AG04450 (cell line): ENCODE results near the gene DNAAF9. TPM values are rescaled to one million over a fixed set of nuclear protein-coding genes. Genes with fewer than 3 reads are reported as not detected.

Experiments used
- CTCF ChIA-PET: fragments of 300-600, 350-600 bp; formaldehyde crosslinking; extraction: SDS; loops from one replicate; lab custom pipeline; 2022; ENCODE audit warnings: antibody characterized with exemption, inconsistent platforms; lab: Charles Lee
- POLR2A ChIA-PET: fragments of 350-600 bp; formaldehyde crosslinking; extraction: SDS; loops from one replicate; lab custom pipeline; 2021; ENCODE audit warnings: antibody characterized with exemption, inconsistent platforms; lab: Yijun Ruan, JAX
- DNase-seq: peaks from one replicate; pipeline ENCODE4 v3.0.0-alpha.2; 2011; ENCODE audit warnings: low read depth, low spot score
- H3K27ac ChIP-seq: one replicate; pipeline ENCODE4 v1.5.1; 2012; ENCODE audit warnings: low read depth, low read length, control low read depth
- H3K27me3 ChIP-seq: one replicate; pipeline ENCODE4 v1.6.0; 2012; ENCODE audit warnings: low read length; ENCODE audit not compliant: control insufficient read depth, insufficient read depth
- H3K4me3 ChIP-seq: 2 replicates; pipeline ENCODE4 v1.5.1; 2011; ENCODE audit warnings: mild to moderate bottlenecking, low read depth, low read length, control low read depth
- H3K9me3 ChIP-seq: 2 replicates; pipeline ENCODE4 v1.5.1; 2012; ENCODE audit warnings: low read length; ENCODE audit not compliant: control insufficient read depth, insufficient read depth
- polyA plus RNA-seq: library from polyadenylated mRNA; depleted of rRNA; stranded (reverse); fragments of >200 nt; gene quantifications from 2 replicates; pipeline ENCODE4 v1.2.3, GENCODE V29; 2011
- TF ChIP-seq, protein P1 (sequence below): IDR thresholded peaks from 2 replicates; pipeline ENCODE4 v1.5.1; 2011; ENCODE audit warnings: low read depth, low read length, control low read depth, inconsistent platforms

Gene DNAAF9
- polyA plus RNA-seq, 1 experiment = 15.0 TPM

DNA sequence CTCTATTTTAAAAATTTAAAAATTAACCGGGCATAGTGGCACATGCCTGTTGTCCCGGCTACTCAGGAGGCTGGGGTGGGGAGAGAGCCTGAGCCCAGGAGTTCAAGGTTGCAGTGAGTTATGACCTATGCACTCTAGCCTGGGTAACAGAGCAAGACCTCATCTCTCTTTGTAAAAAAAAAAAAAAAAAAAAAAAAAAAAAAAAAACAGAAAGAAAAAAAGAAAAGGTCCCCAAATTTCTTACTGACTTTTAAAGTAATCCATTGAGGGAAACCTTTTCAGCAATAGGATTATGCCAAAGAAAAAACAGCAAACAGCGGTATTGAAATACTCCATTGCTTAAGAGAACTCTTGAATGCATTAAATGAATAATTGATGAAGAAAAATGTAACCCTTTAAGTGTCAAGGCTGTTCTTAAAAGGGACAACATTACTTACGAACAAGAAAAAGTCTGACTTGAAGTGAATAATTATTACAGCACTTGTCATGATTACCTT, 6.0 kb upstream of the DNAAF9 start:
- TF ChIP-seq, protein P1, sequence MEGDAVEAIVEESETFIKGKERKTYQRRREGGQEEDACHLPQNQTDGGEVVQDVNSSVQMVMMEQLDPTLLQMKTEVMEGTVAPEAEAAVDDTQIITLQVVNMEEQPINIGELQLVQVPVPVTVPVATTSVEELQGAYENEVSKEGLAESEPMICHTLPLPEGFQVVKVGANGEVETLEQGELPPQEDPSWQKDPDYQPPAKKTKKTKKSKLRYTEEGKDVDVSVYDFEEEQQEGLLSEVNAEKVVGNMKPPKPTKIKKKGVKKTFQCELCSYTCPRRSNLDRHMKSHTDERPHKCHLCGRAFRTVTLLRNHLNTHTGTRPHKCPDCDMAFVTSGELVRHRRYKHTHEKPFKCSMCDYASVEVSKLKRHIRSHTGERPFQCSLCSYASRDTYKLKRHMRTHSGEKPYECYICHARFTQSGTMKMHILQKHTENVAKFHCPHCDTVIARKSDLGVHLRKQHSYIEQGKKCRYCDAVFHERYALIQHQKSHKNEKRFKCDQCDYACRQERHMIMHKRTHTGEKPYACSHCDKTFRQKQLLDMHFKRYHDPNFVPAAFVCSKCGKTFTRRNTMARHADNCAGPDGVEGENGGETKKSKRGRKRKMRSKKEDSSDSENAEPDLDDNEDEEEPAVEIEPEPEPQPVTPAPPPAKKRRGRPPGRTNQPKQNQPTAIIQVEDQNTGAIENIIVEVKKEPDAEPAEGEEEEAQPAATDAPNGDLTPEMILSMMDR = no peak
- CTCF ChIA-PET = no interaction called here

DNA sequence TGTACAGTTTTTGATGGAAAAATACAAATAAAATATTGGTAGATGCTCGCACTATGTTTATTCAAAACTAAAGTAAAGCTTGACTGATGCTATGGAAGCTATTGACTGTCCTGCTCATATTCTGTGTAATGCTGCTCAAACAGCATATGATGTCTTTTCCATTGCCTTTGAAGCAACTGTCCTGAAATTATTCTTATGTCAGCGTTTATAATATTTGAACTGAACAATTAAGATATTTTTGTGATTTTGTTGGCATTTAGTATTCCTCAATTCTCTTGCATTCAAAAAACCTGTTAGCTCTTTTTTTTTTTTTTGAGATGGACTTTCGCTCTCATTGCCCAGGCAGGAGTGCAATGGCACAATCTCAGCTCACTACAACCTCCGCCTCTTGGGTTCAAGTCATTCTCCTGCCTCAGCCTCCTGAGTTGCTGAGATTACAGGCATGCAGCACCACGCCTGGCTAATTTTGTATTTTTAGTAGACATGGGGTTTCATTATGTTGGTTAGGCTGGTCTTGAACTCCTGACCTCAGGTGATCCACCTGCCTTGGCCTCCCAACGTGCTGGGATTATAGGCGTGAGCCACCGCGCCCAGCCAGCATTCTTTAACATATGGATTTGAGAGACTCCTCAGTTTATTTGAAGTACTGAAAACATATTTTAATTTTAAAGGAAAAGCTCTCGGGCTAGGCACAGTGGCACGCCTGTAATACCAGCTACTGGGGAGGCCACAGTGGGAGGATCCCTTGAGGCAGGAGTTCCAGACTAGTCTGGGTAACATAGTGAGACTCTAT, 5.3 kb upstream of the DNAAF9 start:
- POLR2A ChIA-PET = interaction anchor here (0.7 kb wide), 1 partner anchor 18 kb away, joined by 4 read pairs; no protein-coding TSS in a partner anchor
- Histone ChIP-seq H3K9me3 (no peaks in the 10 kb centered on the region), H3K27ac (no peak overlapping the region), H3K4me3 (no peak overlapping the region), H3K27me3 (peaks cover 16% of the 10 kb centered on the region)
- CTCF ChIA-PET = no interaction called here
- DNase-seq = no peak
- TF ChIP-seq, protein P1 = no peak

More for the DNA sequence above, 6.0 kb upstream of the DNAAF9 start:
- DNase-seq = no peak
- H3K4me3 ChIP-seq = no peak overlapping the region
- no peak overlapping the region for H3K27ac ChIP-seq
- no peaks in the 10 kb centered on the region for H3K9me3 ChIP-seq
- peaks cover 16% of the 10 kb centered on the region for H3K27me3 ChIP-seq
- POLR2A ChIA-PET = no interaction called here

DNA sequence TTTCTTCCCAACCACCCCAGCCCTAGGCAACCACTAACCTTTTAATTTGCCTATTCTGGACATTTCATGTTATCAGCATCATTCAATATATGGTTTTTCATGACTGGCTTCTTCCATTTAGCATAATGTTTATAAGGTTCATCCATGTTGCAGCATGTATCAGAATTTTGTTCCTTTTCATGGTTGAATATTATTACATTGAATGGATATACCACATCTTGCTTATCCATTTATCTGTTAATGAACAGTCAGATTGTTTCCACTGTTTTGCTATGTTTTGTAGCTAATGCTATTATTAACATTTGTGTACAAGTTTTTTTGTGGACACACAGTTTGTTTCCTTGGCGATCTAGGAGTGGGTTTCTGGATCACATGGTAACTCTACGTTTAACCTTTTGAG, 3.0 kb upstream of the DNAAF9 start:
- POLR2A ChIA-PET = no interaction called here
- H3K27ac ChIP-seq = no peak overlapping the region
- H3K9me3 ChIP-seq = no peaks in the 10 kb centered on the region
- no peak overlapping the region for H3K4me3 ChIP-seq
- peaks cover 7% of the 10 kb centered on the region for H3K27me3 ChIP-seq
- CTCF ChIA-PET = no interaction called here
- TF ChIP-seq, protein P1 = no peak
- no peak for DNase-seq

DNA sequence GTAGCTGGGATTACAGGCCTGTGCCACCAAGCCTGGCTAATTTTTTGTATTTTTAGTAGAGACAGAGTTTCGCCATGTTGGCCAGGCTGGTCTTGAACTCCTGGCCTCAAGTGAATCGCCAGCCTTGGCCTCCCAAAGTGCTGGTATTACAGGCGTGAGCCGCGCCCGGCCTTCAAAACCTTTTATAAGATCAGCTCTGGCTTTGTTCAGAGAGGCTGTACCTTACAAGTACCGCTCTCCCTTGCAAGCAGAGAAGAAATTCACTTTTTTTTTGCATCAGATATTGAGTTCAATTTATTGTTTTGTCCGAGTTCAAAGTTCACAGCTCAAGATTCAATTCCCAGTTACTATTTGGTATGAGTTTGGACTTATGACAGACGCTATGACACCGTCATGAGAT, 1.9 kb upstream of the DNAAF9 start:
- peaks cover 7% of the 10 kb centered on the region for H3K27me3 ChIP-seq
- no peak overlapping the region for H3K4me3 ChIP-seq
- H3K27ac ChIP-seq = no peak overlapping the region
- ChIA-PET POLR2A (interaction anchor here (2.3 kb wide), 1 partner anchor 10 kb away, joined by 6 read pairs; no protein-coding TSS in a partner anchor), CTCF (no interaction called here)
- DNase-seq = no peak
- TF ChIP-seq, protein P1 = no peak
- H3K9me3 ChIP-seq = no peaks in the 10 kb centered on the region
